Mesenchymal stem cell (in vitro differentiated cells and primary cell): ENCODE measurements around the gene RCOR1.

ENCODE experiments used
- DNase-seq: peaks from one replicate; pipeline ENCODE4 v3.0.0-alpha.2; 2013
- H2AFZ ChIP-seq: one replicate; pipeline ENCODE4 v1.6.1; 2013; ENCODE audit warnings: low read depth, mild to moderate bottlenecking, control low read depth, inconsistent platforms, low read length, moderate library complexity
- H2AK5ac ChIP-seq: 2 replicates; pipeline ENCODE4 v1.6.1; 2013; ENCODE audit warnings: low read length, moderate library complexity, mild to moderate bottlenecking, inconsistent platforms; ENCODE audit not compliant: severe bottlenecking
- H2BK120ac ChIP-seq: one replicate; pipeline ENCODE4 v1.6.1; 2013; ENCODE audit warnings: low read depth, mild to moderate bottlenecking, inconsistent platforms, low read length, moderate library complexity
- H2BK12ac ChIP-seq, 2 experiments: one replicate each; pipeline ENCODE4 v1.6.1; 2013; ENCODE audit warnings: inconsistent platforms in 2 of 2, low read length in 2 of 2, mild to moderate bottlenecking in 2 of 2, moderate library complexity in 2 of 2, control low read depth in 1 of 2
- H2BK15ac ChIP-seq: one replicate; pipeline ENCODE4 v1.6.1; 2013; ENCODE audit warnings: mild to moderate bottlenecking, low read depth, inconsistent platforms; ENCODE audit not compliant: poor library complexity, severe bottlenecking
- H2BK5ac ChIP-seq: 2 replicates; pipeline ENCODE4 v1.6.1; 2013; ENCODE audit warnings: low read depth, mild to moderate bottlenecking, low read length, control low read depth, inconsistent platforms; ENCODE audit not compliant: poor library complexity, severe bottlenecking
- H3K14ac ChIP-seq, 2 experiments: one replicate each; pipeline ENCODE4 v1.6.1; 2013; ENCODE audit warnings: inconsistent platforms in 2 of 2, low read length in 2 of 2, control low read depth in 1 of 2, mild to moderate bottlenecking in 1 of 2, moderate library complexity in 1 of 2
- H3K18ac ChIP-seq, 2 experiments: one replicate each; pipeline ENCODE4 v1.6.1; 2013; ENCODE audit warnings: inconsistent platforms in 2 of 2, low read length in 2 of 2, control low read depth in 1 of 2, low read depth in 1 of 2, mild to moderate bottlenecking in 1 of 2
- H3K23ac ChIP-seq, 2 experiments: one replicate each; pipeline ENCODE4 v1.6.1; 2013; ENCODE audit warnings: inconsistent platforms in 2 of 2, low read length in 2 of 2, mild to moderate bottlenecking in 2 of 2, moderate library complexity in 2 of 2, control low read depth in 1 of 2
- H3K27ac ChIP-seq: 2 replicates; pipeline ENCODE4 v1.5.1; 2013; ENCODE audit warnings: mild to moderate bottlenecking, moderate library complexity, low read length, control low read depth, inconsistent platforms; ENCODE audit not compliant: poor library complexity, severe bottlenecking
- H3K27me3 ChIP-seq, 2 experiments: 2 replicates each; pipeline versions ENCODE4 v1.6.1 to v1.7.0; 2013; ENCODE audit warnings: low read length in 2 of 2, mild to moderate bottlenecking in 2 of 2, moderate library complexity in 2 of 2, control low read depth in 1 of 2, inconsistent platforms in 1 of 2; ENCODE audit not compliant: control insufficient read depth in 1 of 2, insufficient read depth in 1 of 2
- H3K36me3 ChIP-seq, 2 experiments: 2 replicates each; pipeline versions ENCODE4 v1.6.1 to v1.7.0; 2013; ENCODE audit warnings: low read length in 2 of 2, control low read depth in 1 of 2, inconsistent platforms in 1 of 2, low read depth in 1 of 2, mild to moderate bottlenecking in 1 of 2; ENCODE audit not compliant: insufficient read depth in 2 of 2, control insufficient read depth in 1 of 2
- H3K4ac ChIP-seq, 2 experiments: one replicate each; pipeline ENCODE4 v1.6.1; 2013; ENCODE audit warnings: inconsistent platforms in 2 of 2, low read length in 2 of 2, mild to moderate bottlenecking in 2 of 2, moderate library complexity in 2 of 2, control low read depth in 1 of 2, low read depth in 1 of 2
- H3K4me1 ChIP-seq: 2 replicates; pipeline ENCODE4 v1.6.1; 2013; ENCODE audit warnings: low read depth, low read length, control low read depth; ENCODE audit not compliant: control insufficient read depth, insufficient read depth
- H3K4me2 ChIP-seq: 2 replicates; pipeline ENCODE4 v1.6.1; 2013; ENCODE audit warnings: low read length, mild to moderate bottlenecking, inconsistent platforms; ENCODE audit not compliant: poor library complexity, severe bottlenecking
- H3K4me3 ChIP-seq, 2 experiments: 2 replicates each; pipeline versions ENCODE4 v1.5.1 to v1.7.0; 2013; ENCODE audit warnings: low read length in 2 of 2, mild to moderate bottlenecking in 2 of 2, control low read depth in 1 of 2, low read depth in 1 of 2; ENCODE audit not compliant: insufficient read depth in 1 of 2
- H3K79me1 ChIP-seq: replicated peaks from 2 replicates; pipeline ENCODE4 v1.6.1; 2013; ENCODE audit warnings: mild to moderate bottlenecking, control low read depth, low read length, inconsistent platforms; ENCODE audit not compliant: poor library complexity, severe bottlenecking
- H3K9ac ChIP-seq: 2 replicates; pipeline ENCODE4 v1.7.0; 2013; ENCODE audit warnings: mild to moderate bottlenecking, low read length, moderate library complexity
- H3K9me3 ChIP-seq: 2 replicates; pipeline ENCODE4 v1.7.0; 2013; ENCODE audit warnings: mild to moderate bottlenecking, low read length; ENCODE audit not compliant: control insufficient read depth
- H4K8ac ChIP-seq: one replicate; pipeline ENCODE4 v1.6.1; 2013; ENCODE audit warnings: inconsistent platforms, mild to moderate bottlenecking, low read length, moderate library complexity
- H4K91ac ChIP-seq: one replicate; pipeline ENCODE4 v1.6.1; 2013; ENCODE audit warnings: mild to moderate bottlenecking, low read length, inconsistent platforms
- WGBS: methylation state at CpG from one replicate; pipeline ENCODE4 v1.1.7; 2013; ENCODE audit warnings: mixed read lengths; 5-methylcytosine and 5-hydroxymethylcytosine counted together

RCOR1 gene

GRCh38 chr14:102693006-102693755 lies 100.7 kb downstream of the RCOR1 start:
- H3K23ac ChIP-seq, result no peak overlapping the region
- H2BK15ac ChIP-seq, result no peak overlapping the region
- no peak overlapping the region for H2BK120ac ChIP-seq
- H2BK5ac ChIP-seq, result no peak overlapping the region
- no peak overlapping the region for H3K27ac ChIP-seq
- H3K18ac ChIP-seq, result no peak overlapping the region
- no peak for DNase-seq
- no peak overlapping the region for H2AK5ac ChIP-seq
- H3K27me3 ChIP-seq, result no peaks in the 10 kb centered on the region
- H4K91ac ChIP-seq, result no peak overlapping the region
- no peak overlapping the region for H3K4me2 ChIP-seq
- no peaks in the 10 kb centered on the region for H3K36me3 ChIP-seq
- no peak overlapping the region for H3K14ac ChIP-seq
- no peak overlapping the region for H3K4me3 ChIP-seq
- no peak overlapping the region for H4K8ac ChIP-seq
- H3K9ac ChIP-seq, result no peak overlapping the region
- H3K79me1 ChIP-seq, result peaks cover 17% of the 10 kb centered on the region
- no peak overlapping the region for H3K4ac ChIP-seq
- WGBS, result 89% methylated on average over 3 of the region's 4 CpGs
- H2AFZ ChIP-seq, result no peak overlapping the region
- H3K9me3 ChIP-seq, result no peaks in the 10 kb centered on the region
- H3K4me1 ChIP-seq, result peaks cover 2% of the 10 kb centered on the region
- no peak overlapping the region for H2BK12ac ChIP-seq

GRCh38 chr14:102694530-102695166 lies 102.2 kb downstream of the RCOR1 start:
- Histone ChIP-seq H3K18ac (no peak overlapping the region), H3K4ac (no peak overlapping the region), H2AFZ (no peak overlapping the region), H3K14ac (no peak overlapping the region), H3K4me1 (peaks cover 2% of the 10 kb centered on the region), H2BK120ac (no peak overlapping the region), H3K9ac (peak overlapping the region; percentile 19), H3K4me2 (no peak overlapping the region), H3K27me3 (no peaks in the 10 kb centered on the region), H3K27ac (no peak overlapping the region), H4K91ac (no peak overlapping the region), H3K9me3 (no peaks in the 10 kb centered on the region), H2BK12ac (no peak overlapping the region), H2AK5ac (no peak overlapping the region), H2BK5ac (no peak overlapping the region), H4K8ac (no peak overlapping the region), H3K4me3 (no peak overlapping the region), H2BK15ac (no peak overlapping the region), H3K79me1 (peaks cover 16% of the 10 kb centered on the region), H3K23ac (no peak overlapping the region), H3K36me3 (no peaks in the 10 kb centered on the region)
- WGBS, result 30% methylated on average over 6 of the region's 7 CpGs
- peak; percentile 74 for DNase-seq

GRCh38 chr14:102695167-102695555 lies 102.7 kb downstream of the RCOR1 start:
- no peak overlapping the region for H2BK15ac ChIP-seq
- no peak for DNase-seq
- H2AFZ ChIP-seq, result no peak overlapping the region
- H2BK120ac ChIP-seq, result no peak overlapping the region
- no peak overlapping the region for H3K23ac ChIP-seq
- no peak overlapping the region for H4K91ac ChIP-seq
- H3K14ac ChIP-seq, result no peak overlapping the region
- peak overlapping the region; percentile 19 for H3K9ac ChIP-seq
- H2BK12ac ChIP-seq, result no peak overlapping the region
- no peak overlapping the region for H3K27ac ChIP-seq
- H3K36me3 ChIP-seq, result no peaks in the 10 kb centered on the region
- H3K27me3 ChIP-seq, result no peaks in the 10 kb centered on the region
- WGBS, result 60% methylated on average over 1 of the region's 3 CpGs
- H2BK5ac ChIP-seq, result no peak overlapping the region
- peaks cover 16% of the 10 kb centered on the region for H3K79me1 ChIP-seq
- H3K4me3 ChIP-seq, result no peak overlapping the region
- no peaks in the 10 kb centered on the region for H3K9me3 ChIP-seq
- H2AK5ac ChIP-seq, result no peak overlapping the region
- H3K4me2 ChIP-seq, result no peak overlapping the region
- peaks cover 2% of the 10 kb centered on the region for H3K4me1 ChIP-seq
- H3K4ac ChIP-seq, result no peak overlapping the region
- no peak overlapping the region for H4K8ac ChIP-seq
- H3K18ac ChIP-seq, result no peak overlapping the region

- DNase-seq, result no peak
- Histone ChIP-seq H2AFZ (no peak overlapping the region), H2BK120ac (no peak overlapping the region), H3K9ac (no peak overlapping the region), H4K8ac (no peak overlapping the region), H2BK15ac (no peak overlapping the region), H2AK5ac (no peak overlapping the region), H3K79me1 (peaks cover 15% of the 10 kb centered on the region), H3K36me3 (no peaks in the 10 kb centered on the region), H3K18ac (no peak overlapping the region), H2BK5ac (no peak overlapping the region), H3K4ac (no peak overlapping the region), H2BK12ac (no peak overlapping the region), H3K27ac (no peak overlapping the region), H3K4me2 (no peak overlapping the region), H3K23ac (no peak overlapping the region), H3K4me3 (no peak overlapping the region), H3K27me3 (no peaks in the 10 kb centered on the region), H3K14ac (no peak overlapping the region), H3K4me1 (peaks cover 2% of the 10 kb centered on the region), H4K91ac (no peak overlapping the region), H3K9me3 (no peaks in the 10 kb centered on the region)
- 91% methylated on average over 6 of the region's 8 CpGs for WGBS
Observed at GRCh38 chr14:102696332-102696731, 103.9 kb downstream of the RCOR1 start.
